ENCODE results near the gene TMEM175.

The TMEM175 gene

GRCh38 chr4:982291-982690 is 50.0 kb downstream of the TMEM175 start:
- no peak overlapping the region for H3K27ac Mint-ChIP-seq
- no peak for DNase-seq (ENCODE audit: low spot score in 2 of 2)
- peaks cover 6% of the 10 kb centered on the region for H3K4me1 Mint-ChIP-seq
- H3K27me3 Mint-ChIP-seq, result no peaks in the 10 kb centered on the region
- H3K4me3 Mint-ChIP-seq, result no peak overlapping the region
- H3K36me3 Mint-ChIP-seq, result no peaks in the 10 kb centered on the region
- no peaks in the 10 kb centered on the region for H3K9me3 Mint-ChIP-seq
- ATAC-seq (ENCODE audit: low read depth), result no peak

DNA sequence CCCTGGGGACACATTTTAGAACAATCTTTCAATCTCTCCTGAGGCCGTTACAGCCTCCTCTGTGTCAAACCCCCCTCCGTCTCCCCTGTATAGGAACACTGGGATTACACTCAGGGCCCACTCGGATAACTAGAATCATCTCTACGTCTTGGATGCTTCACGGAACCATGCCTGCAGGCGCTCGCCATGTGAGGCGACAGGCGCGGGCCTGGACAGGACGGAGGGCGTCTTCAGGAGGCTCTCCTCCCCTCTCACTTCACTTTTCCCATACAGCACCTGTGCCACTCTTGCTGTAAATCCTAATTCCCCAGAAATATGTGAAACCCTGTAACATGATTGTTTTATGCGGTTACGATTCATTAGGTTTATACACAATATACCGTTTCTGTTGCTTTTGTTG is 50.6 kb downstream of the TMEM175 start:
- no peak overlapping the region for H3K4me3 Mint-ChIP-seq
- H3K27me3 Mint-ChIP-seq, result no peaks in the 10 kb centered on the region
- no peaks in the 10 kb centered on the region for H3K9me3 Mint-ChIP-seq
- no peak overlapping the region for H3K27ac Mint-ChIP-seq
- H3K4me1 Mint-ChIP-seq, result peaks cover 9% of the 10 kb centered on the region
- no peaks in the 10 kb centered on the region for H3K36me3 Mint-ChIP-seq
- DNase-seq (ENCODE audit: low spot score in 2 of 2), result no peak
- no peak for ATAC-seq (ENCODE audit: low read depth)

DNA sequence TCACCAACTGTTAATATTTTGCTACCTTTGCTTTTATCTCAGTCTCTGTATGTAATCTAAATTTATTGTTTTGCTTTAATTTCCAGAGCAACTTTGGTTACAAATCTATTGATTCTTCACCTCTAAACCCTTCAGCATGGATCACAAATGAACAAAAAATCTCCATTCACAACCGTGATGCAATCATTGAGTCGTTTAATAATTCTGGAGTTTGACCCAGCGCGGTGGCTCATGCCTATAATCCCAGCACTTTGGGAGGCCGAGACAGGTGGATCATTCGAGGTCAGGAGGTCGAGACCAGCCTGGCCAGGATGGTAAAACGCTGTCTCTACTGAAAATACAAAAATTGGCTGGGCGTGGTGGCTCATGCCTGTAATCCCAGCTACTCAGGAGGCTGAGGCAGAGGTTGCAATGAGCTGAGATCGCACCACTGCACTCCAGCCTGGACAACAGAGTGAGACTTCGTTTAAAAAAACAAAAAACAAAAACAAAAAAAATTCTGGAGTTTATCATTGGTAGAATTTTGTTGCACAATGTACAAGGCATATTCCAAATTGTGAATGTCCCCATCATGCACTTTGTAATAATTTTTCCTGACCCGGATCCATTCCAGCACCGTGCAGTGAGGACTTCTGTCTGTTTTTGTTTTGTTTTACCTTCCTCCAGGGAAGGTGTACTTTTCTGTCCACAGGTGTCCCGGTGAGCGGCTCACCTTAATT is 52.2 kb downstream of the TMEM175 start:
- ATAC-seq (ENCODE audit: low read depth) (no peak), DNase-seq (ENCODE audit: low spot score in 2 of 2) (no peak)
- Mint-ChIP-seq H3K27me3 (no peaks in the 10 kb centered on the region), H3K9me3 (no peaks in the 10 kb centered on the region), H3K36me3 (no peaks in the 10 kb centered on the region), H3K4me3 (peak overlapping the region; percentile 78), H3K27ac (no peak overlapping the region), H3K4me1 (peaks cover 9% of the 10 kb centered on the region)

DNA sequence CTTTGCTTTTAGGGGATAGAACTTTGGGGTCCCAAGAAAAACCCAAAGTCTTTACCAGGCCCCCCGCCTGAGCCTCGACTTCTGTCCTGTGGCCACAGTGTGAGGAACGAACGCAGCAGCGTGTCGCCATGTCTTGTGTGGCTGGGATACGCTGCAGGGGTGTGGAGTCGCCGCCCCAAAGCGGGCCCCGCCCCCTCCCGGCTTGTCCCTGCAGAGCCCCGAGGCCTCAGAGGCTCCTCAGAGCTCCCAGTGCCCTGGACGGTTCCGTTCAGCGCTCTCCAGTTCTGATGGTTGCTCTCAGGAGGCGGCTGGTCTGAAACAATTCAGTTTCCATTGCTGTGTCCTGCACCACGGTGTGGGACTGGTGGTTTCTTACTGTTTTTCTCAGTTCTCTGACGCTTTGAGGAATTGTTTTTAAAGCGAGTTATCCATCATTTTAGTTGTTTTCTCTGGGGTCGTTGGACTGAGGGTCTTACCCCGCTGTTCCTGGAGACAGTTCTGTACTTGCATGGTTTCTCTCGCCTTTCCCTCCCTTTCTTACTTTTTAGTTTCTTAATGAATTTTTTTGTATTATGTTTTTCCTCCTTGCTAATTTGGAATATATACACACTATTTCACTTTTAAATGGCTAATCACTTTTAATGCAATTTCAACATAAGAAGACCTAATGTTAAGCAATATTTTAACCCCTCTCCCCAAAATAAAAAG is 53.0 kb downstream of the TMEM175 start:
- Mint-ChIP-seq H3K4me1 (peaks cover 9% of the 10 kb centered on the region), H3K36me3 (no peaks in the 10 kb centered on the region), H3K27ac (no peak overlapping the region), H3K27me3 (no peaks in the 10 kb centered on the region), H3K4me3 (peak overlapping the region; percentile 78), H3K9me3 (no peaks in the 10 kb centered on the region)
- ATAC-seq (ENCODE audit: low read depth) (peak; percentile 43), DNase-seq (ENCODE audit: low spot score in 2 of 2) (peak in 1 of 2 donors; percentile 59)

- Mint-ChIP-seq H3K27me3 (no peaks in the 10 kb centered on the region), H3K4me3 (peak overlapping the region; percentile 91), H3K27ac (peak overlapping the region; percentile 70), H3K4me1 (peaks cover 9% of the 10 kb centered on the region), H3K36me3 (peaks cover 2% of the 10 kb centered on the region), H3K9me3 (no peaks in the 10 kb centered on the region)
- peak; percentile 5 for ATAC-seq (ENCODE audit: low read depth)
- no peak for DNase-seq (ENCODE audit: low spot score in 2 of 2)
Observed at GRCh38 chr4:986428-986878, 54.2 kb downstream of the TMEM175 start.

DNA sequence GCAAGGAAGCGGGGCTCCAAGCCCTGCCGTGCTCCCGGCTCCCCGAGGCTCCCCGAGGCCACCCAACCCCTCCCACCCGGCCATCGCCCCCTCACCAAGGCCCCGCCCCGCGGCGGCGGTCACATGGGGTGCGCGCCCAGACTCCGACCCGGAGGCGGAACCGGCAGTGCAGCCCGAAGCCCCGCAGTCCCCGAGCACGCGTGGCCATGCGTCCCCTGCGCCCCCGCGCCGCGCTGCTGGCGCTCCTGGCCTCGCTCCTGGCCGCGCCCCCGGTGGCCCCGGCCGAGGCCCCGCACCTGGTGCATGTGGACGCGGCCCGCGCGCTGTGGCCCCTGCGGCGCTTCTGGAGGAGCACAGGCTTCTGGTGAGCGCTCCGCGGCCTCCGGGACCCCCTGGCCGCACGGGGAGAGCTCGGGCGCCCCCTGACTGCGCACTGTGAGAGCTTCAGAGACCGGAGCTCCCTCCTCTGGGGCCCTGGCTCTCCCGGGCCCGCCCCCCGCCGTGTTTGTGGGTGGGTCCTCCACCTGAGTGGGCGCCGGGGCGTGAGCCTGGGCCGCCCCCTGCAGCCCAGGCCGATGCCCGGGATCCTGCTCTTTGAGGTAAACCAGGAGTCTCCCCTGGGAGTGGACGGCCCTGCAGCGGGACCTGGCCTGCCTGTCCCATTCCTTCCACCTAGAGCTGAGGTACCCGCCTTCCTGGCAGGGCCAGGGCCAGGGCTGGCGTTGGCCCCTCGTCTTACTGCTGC is 54.8 kb downstream of the TMEM175 start, which contains the start of gene IDUA:
TSS of gene IDUA (plus strand) at position 166 of the 745 bp plus-strand sequence. CDS start at position 207, 41 bp downstream.
- H3K27me3 Mint-ChIP-seq, result no peaks in the 10 kb centered on the region
- peak within 1 kb of the TSS; percentile 70 for H3K27ac Mint-ChIP-seq
- H3K9me3 Mint-ChIP-seq, result no peaks in the 10 kb centered on the region
- H3K4me3 Mint-ChIP-seq, result peak within 1 kb of the TSS; percentile 91
- H3K4me1 Mint-ChIP-seq, result peaks cover 9% of the 10 kb centered on the region
- peaks cover 2% of the 10 kb centered on the region for H3K36me3 Mint-ChIP-seq
- ATAC-seq (ENCODE audit: low read depth) (peak; percentile 87), DNase-seq (ENCODE audit: low spot score in 2 of 2) (peak; percentile 83 to 86)

- ATAC-seq (ENCODE audit: low read depth) (no peak), DNase-seq (ENCODE audit: low spot score in 2 of 2) (no peak)
- Mint-ChIP-seq H3K27me3 (no peaks in the 10 kb centered on the region), H3K9me3 (no peaks in the 10 kb centered on the region), H3K4me1 (peaks cover 11% of the 10 kb centered on the region), H3K36me3 (peaks cover 5% of the 10 kb centered on the region), H3K4me3 (peak overlapping the region; percentile 81), H3K27ac (no peak overlapping the region)
Observed at GRCh38 chr4:987624-988513, 55.6 kb downstream of the TMEM175 start.

DNA sequence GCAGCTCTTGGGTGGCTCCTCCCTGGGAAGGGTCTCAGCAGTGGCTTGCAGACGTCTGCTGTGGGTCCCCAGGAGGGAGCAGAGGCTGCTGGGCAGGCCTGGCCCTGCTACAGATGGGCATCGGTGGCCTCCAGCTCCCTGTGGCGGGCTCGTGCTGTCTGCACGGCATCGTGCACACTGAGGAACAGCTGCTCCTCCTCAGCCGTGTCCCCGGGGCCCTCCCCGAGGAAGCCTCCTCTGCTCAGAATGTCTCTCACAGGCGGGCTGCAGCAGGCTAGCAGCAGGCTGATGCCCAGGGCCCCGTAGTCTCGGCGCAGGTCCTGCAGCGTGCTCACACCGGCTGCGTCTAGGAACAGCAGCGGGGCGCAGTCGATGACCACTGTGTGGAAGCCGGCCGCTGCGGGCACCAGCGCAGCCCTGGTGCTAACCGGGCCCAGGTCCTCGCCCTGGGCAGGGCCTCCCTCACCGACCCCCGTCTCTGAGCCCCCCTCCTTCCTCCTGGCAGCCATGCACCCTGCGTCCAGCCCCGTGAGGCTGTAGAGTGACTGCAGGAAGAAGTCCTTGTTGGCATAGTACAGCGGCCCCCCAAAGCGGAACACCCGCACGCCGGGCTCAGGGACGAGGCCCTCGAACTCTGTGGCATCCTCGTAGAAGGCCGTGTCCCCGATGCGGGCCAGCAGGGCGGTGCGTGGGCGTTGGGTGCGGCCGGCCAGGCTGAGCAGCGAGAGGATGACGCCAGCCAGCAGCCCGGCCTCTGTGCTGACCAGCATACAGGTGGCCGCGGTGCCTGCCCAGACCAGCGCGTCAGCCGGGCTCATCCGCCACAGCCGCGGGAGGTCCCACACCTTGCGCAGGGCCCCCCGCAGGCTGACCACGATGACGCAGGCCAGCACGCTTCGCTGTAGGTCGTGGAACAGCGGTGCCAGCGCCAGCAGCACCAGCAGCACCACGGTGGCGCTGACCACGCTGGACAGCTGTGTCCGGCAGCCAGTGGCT is 56.8 kb downstream of the TMEM175 start:
- H3K4me1 Mint-ChIP-seq, result peaks cover 11% of the 10 kb centered on the region
- no peaks in the 10 kb centered on the region for H3K27me3 Mint-ChIP-seq

DNA sequence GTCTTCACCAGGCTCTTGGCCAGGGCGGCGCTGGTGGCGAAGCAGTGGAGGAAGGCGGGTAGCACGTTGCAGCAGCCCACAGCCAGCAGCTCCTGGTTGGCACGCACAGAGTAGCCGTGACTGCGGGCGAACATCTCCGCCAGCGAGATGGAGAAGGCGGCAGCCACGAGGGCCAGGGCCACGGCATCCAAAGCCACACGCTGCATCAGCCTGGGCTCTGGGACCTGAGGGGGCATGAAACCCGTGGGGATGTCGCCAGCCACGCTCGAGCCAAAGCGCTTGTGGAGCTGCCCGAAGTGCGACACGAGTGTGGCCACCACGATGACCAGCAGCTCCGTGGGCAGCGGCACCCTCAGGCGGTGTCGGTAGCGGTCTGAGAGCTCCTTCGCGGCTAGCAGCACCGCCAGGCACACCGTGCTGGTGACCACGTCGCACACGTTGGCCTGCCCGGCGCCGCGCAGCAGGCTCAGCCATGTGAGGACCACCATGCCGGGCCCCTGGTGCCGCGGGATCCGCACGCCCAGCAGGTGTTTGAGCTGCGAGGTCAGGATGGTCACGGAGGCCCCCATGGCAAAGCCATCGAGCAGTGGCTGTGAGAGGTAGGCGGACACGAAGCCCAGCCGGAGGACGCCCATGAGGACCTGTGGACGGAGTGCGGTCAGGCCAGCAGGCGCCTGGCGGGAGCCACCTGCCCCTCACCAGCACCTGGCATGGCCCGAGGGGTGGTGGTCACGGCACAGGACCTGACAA is 57.6 kb downstream of the TMEM175 start:
- DNase-seq (ENCODE audit: low spot score in 2 of 2), result no peak
- Mint-ChIP-seq H3K9me3 (no peaks in the 10 kb centered on the region), H3K4me1 (peaks cover 9% of the 10 kb centered on the region), H3K27me3 (no peaks in the 10 kb centered on the region), H3K36me3 (peaks cover 5% of the 10 kb centered on the region), H3K4me3 (no peak overlapping the region), H3K27ac (no peak overlapping the region)
- no peak for ATAC-seq (ENCODE audit: low read depth)

More for the DNA sequence above, 56.8 kb downstream of the TMEM175 start:
- Mint-ChIP-seq H3K27ac (no peak overlapping the region), H3K9me3 (no peaks in the 10 kb centered on the region), H3K36me3 (peaks cover 5% of the 10 kb centered on the region), H3K4me3 (no peak overlapping the region)
- ATAC-seq (ENCODE audit: low read depth), result no peak
- DNase-seq (ENCODE audit: low spot score in 2 of 2), result no peak

DNA sequence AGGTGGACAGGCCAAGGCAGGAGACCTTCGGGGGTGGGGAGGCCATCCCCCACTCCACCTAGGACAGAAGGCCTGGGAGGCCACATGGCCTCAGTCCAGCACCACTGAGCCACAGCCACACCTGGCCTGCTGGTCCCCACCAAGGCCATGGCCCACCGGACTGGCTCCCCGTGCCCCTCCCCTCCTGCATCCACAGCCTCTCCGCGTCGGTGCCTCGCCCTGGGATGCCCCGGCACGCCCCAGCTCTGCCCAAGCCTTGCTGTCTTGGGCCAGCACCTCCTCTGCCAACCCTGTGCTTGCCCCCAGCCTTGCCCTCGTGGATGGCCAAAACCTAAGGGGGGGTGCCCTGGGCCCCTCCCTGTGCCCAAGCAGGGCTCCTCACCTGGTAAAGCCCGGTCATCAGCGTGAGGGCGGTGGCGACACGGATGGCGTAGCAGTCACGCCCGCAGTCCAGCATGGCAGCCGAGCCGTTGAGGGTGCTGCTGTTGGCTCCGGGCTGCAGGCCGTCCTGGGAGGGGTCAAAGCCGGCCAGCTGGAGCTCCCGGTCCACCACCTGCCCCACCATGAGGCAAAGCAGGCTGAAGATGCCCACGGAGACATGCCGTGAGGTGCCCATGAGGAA is 58.6 kb downstream of the TMEM175 start:
- H3K9me3 Mint-ChIP-seq, result no peaks in the 10 kb centered on the region
- no peak for ATAC-seq (ENCODE audit: low read depth)
- no peak for DNase-seq (ENCODE audit: low spot score in 2 of 2)
- no peak overlapping the region for H3K4me3 Mint-ChIP-seq
- H3K36me3 Mint-ChIP-seq, result peaks cover 5% of the 10 kb centered on the region
- H3K4me1 Mint-ChIP-seq, result peaks cover 5% of the 10 kb centered on the region
- no peaks in the 10 kb centered on the region for H3K27me3 Mint-ChIP-seq
- no peak overlapping the region for H3K27ac Mint-ChIP-seq

DNA sequence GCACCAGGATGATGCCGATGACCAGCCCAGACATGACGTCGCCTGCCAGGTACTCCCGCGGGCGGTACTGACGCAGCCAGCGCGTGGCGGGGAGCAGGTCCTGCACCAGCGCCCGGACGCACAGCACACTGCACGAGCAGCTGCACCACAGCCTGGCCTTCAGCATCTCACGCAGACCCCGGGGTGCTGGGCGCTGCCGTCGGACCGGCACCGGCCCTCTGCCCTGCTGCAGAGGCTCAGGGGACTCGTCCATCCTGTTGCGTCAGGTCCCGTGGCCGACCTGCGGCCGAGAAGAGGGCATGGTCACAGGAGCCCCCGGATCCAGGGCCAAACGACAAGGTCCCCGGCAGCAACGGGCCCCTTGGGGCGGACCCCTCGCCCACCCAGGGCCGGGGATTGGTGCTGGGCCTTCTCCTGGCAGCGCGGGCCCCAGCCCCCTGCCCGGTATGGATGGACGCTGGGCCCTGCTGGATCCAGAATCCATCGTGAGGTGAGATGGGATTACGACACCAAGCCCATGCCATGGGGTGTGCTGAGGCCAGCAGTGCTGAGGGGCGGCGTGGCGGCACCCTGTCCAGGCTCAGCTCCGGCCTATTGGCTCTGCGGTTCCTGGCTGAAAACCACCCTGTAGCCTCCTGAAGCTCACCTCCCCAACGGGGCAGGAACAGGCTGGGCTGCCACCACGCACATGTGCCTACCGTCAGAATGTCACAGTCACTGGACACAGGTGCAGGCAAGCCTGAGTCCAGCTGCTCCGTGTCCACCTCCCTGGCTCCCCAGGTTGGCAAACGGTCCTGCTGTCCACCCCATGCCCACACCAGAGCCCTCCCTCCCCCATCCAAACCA is 59.4 kb downstream of the TMEM175 start:
- DNase-seq (ENCODE audit: low spot score in 2 of 2) (no peak), ATAC-seq (ENCODE audit: low read depth) (no peak)
- H3K27ac Mint-ChIP-seq, result no peak overlapping the region
- H3K4me1 Mint-ChIP-seq, result peaks cover 5% of the 10 kb centered on the region
- peaks cover 5% of the 10 kb centered on the region for H3K36me3 Mint-ChIP-seq
- H3K27me3 Mint-ChIP-seq, result peaks cover under 1% of the 10 kb centered on the region
- no peak overlapping the region for H3K4me3 Mint-ChIP-seq
- no peaks in the 10 kb centered on the region for H3K9me3 Mint-ChIP-seq
